Right lung (tissue), 5 donors: Measurements from ENCODE around the gene G6PC1. TPM values are rescaled to one million over a fixed set of nuclear protein-coding genes. Genes with fewer than 3 reads are reported as not detected.
A peak's percentile ranks its signal among the peaks of the same experiment; 100 is the strongest.
"Not testable (repeated sequence)": the region's sequence is repeated elsewhere in the genome, so short reads cannot be mapped to it uniquely, and the experiment has no call there.

Source experiments
- DNase-seq, 2 donors: peaks; one replicate each; pipeline ENCODE4 v3.0.0-alpha.2; 2013
- polyA plus RNA-seq, 5 donors: library from polyadenylated mRNA; unstranded; fragments of 120-200 nt; gene quantifications; one replicate each; pipeline versions ENCODE4 v1.2.1 to v1.2.3, GENCODE V29; 2013; ENCODE audit warnings: inconsistent platforms in 1 of 5, low replicate concordance in 1 of 5; ENCODE audit not compliant: insufficient read length in 5 of 5, insufficient read depth in 1 of 5

G6PC1 gene
- polyA plus RNA-seq, 5 donors, result 0.04 to 0.12 (median 0.05) TPM; not detected in 1

DNA sequence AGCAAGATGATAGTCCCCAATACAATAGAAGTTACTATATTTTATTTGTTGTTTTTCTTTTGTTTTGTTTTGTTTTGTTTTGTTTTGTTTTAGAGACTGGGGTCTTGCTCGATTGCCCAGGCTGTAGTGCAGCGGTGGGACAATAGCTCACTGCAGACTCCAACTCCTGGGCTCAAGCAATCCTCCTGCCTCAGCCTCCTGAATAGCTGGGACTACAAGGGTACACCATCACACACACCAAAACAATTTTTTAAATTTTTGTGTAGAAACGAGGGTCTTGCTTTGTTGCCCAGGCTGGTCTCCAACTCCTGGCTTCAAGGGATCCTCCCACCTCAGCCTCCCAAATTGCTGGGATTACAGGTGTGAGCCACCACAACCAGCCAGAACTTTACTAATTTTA lies 618 bp upstream of the G6PC1 start:
- not testable (repeated sequence) for DNase-seq

- DNase-seq, result no peak
Measured at GRCh38 chr17:42901535-42902229, 1.1 kb downstream of the G6PC1 start.

GRCh38 chr17:42904110-42904469 lies 3.5 kb downstream of the G6PC1 start:
- DNase-seq, result no peak

- DNase-seq, result no peak
Measured at GRCh38 chr17:42906772-42907446, 6.3 kb downstream of the G6PC1 start.

GRCh38 chr17:42908872-42909700 lies 8.5 kb downstream of the G6PC1 start:
- DNase-seq, result no peak

DNA sequence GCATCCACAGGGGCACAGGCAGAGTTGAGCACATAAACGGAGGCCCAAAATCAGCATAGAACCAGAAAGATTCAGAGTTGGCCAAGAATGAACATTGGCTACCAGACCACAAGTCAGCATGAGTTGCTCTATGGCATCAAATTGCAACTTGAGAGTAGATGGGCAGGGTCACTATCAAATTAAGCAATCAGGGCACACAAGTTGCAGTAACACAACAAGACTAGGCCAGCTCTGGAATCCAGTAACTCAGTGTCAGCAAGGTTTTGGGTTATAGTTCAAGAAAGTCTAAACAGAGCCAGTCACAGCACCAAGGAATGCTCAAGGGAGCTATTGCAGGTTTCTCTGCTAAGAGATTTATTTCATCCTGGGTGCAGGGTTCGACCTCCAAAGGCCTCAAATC lies 12.9 kb downstream of the G6PC1 start:
- no peak for DNase-seq

- DNase-seq, result no peak
Measured at GRCh38 chr17:42913981-42914617, 13.5 kb downstream of the G6PC1 start.

- DNase-seq, result not testable (repeated sequence)
Measured at GRCh38 chr17:42915288-42915687, 14.7 kb downstream of the G6PC1 start.

DNA sequence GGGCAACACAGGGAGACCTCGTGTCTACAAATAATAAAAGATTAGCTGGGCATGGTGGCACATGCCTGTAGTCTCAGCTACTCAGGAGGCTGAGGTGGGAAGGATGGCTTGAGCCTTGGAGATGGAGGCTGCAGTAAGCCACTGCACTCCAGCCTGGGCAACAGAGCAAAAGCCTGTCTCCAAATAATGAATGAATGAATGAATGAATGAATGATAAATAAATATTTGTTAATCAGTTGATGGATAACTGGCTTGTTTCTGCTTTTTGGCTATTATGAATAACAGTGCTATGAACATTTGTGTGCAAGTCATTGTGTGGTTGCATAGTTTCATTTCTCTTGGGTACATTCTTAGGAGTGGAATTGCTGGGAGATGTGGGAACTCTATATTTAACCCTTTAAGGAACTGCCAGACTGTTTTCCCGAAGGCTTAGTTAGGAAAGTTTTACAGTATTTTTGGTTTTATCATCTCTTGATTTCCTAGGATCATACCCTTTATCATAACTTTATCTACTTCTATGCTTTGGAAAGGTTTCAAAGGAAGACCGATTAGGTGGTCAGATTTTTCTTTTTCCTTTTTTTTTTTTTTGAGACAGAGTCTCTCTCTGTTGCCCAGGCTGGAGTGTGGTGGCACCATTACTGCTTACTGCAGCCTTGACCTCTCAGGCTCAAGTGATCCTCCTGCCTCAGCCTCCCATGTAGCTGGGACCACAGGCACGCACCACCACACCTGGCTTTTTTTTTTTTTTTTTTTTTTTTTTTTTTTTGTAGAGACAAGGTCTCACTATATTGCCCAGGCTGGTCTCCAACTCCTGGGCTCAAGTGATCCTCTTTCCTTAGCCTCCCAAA lies 16.0 kb downstream of the G6PC1 start:
- not testable (repeated sequence) for DNase-seq

- DNase-seq, result no peak
Measured at GRCh38 chr17:42917236-42917603, 16.6 kb downstream of the G6PC1 start.

DNA sequence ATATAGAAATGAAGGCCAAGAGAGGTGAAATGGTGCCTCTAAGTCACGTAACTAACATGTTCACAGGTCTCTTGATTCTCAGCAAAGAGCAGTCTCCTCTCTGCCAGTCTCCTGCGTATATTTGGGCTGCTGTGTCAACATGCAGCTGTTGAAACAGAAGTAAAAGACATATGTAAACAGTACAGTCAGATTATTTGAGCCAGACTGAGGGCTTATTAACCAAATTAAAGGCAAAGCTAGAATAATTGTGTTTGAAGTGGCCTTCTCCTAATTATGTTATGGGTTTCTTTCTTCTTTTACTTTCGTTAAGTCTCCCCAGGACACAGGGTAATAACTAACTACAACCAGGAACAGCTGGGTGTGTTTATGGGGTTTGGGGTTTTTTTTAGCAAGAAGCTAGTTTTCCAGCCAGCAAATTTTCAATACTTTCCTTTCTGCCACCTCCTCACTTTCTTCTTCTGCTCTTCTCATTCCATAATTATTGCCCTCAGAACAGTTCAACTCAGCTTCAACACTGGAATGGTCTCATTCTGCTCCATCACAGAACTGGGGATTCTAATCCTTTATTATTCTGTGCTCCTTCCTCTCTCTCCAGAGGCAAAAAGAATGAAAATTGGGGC lies 18.4 kb downstream of the G6PC1 start:
- DNase-seq, result peak in 1 of 2 donors; percentile 46

DNA sequence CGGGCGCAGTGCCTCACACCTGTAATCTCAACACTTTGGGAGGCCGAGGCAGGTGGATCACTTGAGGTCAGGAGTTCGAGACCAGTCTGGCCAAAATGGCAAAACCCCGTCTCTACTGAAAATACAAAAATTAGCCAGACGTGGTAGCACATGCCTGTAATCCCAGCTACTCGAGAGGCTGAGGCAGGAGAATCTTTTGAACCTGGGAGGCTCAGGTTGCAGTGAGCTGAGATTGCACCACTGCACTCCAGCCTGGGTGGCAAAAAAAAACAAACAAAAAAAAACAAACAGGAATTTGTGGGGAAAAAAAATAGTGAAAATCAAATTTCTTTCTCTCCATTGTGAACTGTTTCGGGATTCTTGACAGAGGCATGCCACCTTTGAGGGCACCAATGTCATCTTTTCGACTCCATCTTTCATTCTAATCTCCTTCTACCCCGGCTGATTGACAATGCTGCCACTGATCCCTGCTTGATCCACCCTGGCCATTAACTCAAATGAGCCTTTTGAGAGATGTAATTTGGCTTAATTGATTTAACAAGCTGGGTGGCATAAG lies 19.0 kb downstream of the G6PC1 start:
- not testable (repeated sequence) for DNase-seq

DNA sequence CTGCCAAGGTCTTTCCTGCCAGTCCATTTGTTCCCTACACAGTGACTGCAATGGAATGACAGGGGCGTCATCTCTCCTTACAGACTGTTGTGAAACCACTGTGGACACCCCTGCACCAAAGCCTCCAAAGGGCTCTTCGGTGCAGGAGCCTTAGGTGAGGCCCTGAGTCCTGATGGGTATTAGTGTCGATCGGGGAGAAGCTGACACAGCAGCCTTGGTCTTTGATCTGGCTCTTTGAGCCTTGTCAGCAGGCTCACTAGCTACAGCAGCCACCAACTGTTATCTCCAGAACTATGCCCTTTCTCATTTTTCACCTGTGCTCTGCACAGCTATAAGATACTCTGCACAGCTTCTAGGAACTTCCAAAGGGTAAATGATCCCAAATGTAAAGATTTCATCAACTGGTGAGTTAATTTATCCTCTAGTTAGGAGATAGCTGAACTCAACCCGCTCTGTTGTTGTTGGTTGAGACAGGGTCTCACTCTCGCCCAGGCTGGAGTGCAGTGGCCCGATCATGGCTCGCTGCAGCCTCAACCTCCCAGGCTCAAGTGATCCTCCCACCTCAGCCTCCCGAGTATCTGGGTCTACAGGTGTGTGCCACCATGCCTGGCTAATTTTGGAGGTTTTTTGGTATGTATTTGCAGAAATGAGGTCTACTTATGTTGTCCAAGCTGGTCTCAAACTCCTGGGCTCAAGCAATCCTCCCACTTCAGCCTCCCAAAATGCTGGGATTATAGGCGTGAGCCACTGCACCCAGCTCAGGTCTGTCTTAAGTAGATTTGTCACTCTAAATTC lies 19.7 kb downstream of the G6PC1 start:
- no peak for DNase-seq

GRCh38 chr17:42920922-42921321 lies 20.3 kb downstream of the G6PC1 start:
- peak in 1 of 2 donors; percentile 52 for DNase-seq

DNA sequence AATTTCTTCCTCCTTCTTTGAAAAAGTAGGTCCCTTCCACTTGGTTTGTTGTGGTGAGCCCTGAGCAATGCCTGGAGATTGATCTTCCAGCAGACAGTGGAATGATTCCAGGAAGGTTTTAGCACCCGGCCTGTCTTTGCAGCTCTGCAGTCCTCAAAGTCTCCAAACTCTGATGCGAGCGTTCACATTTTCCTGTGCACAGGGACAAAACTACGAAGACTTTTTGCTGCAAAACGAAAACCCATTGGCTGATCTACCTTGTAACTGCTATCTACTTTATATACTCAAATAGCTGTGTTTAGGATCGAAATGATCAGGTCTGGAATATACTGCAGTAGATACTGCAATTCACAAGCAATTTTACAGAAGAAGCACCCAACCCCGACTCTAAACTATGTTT lies 21.7 kb downstream of the G6PC1 start:
- DNase-seq, result no peak

DNA sequence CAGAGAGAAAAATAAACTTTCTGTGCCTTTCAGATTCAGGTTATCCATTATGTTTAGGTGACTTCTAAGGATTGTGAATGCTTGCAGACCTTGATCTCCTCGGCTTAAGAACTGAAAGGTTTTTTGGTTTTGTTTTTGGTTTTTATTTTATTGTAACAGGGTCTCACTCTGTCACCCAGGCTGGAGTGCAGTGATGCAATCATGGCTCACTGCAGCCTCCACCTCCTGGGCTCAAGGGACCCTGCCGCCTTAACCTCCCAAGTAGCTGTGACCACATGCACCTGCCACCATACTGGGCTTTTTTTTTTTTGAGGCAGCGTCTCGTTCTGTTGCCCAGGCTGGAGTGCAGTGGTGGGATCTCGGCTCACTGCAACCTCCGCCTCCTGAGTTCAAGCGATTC lies 22.9 kb downstream of the G6PC1 start:
- not testable (repeated sequence) for DNase-seq

GRCh38 chr17:42924891-42925290 lies 24.3 kb downstream of the G6PC1 start:
- DNase-seq, result no peak

DNA sequence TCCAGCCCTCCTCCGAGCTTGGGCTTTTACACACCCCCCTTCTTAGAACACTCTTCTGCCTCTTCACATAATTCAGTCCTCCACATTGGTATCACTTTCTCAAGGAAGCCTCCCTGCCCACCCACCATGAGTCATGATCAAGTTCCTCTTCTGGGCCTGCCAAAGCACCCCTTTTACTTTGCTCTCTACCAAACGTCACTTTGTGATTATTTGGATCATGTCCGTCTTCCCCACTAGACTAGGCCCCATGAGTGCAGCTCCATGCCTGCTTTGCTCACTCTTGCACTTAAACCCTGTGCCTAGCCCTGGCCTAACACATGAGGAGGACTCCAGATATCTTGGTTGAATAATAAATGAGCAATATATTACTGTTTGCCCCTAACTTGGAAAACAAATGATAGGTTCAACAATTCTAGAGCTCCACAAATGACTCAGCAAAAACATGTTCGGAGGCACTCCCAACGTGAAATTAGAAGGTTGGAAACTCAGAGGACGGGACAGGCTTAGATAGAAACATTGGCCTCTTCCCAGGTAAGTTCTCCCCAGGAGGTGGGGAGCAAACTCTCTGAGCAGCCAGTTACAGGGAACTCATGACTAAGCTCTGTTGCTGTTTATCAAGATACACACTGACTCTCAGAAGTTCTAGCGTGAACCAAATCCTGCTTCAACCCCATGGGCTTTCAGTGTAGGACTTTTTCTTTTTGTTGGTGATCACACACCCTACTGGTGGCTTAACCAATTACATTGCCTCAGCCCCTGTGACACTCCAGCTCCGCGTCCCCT lies 28.3 kb downstream of the G6PC1 start:
- peak; percentile 61 to 71 for DNase-seq

- no peak for DNase-seq
Measured at GRCh38 chr17:42929497-42929844, 28.9 kb downstream of the G6PC1 start.
